Panc1 (cell line): ENCODE measurements around the gene LRRC25. TPM values are rescaled to one million over a fixed set of nuclear protein-coding genes. Genes with fewer than 3 reads are reported as not detected.

ENCODE experiments used
- ATAC-seq: fragments of 200-7000 bp; cut with Tn5 transposase; 2 replicates; pipeline ENCODE4 v1.9.1; 2020; ENCODE audit warnings: mild to moderate bottlenecking, moderate library complexity
- BruUV-seq: library from RNA; stranded (reverse); fragments of 400-500 nt; replicated peaks from 2 replicates; lab custom pipeline; 2021; lab: Mats Ljungman, UMichigan
- CTCF ChIA-PET: fragments of 300-600 bp; sonication (Branson Sonifier 250); formaldehyde crosslinking; loops from one replicate; lab custom pipeline; 2022; ENCODE audit warnings: antibody characterized with exemption; lab: Charles Lee
- POLR2A ChIA-PET: fragments of 300-600 bp; sonication (Branson Sonifier 250); formaldehyde crosslinking; loops from one replicate; lab custom pipeline; 2022; ENCODE audit warnings: antibody characterized with exemption; lab: Charles Lee
- DNase-seq: peaks from one replicate; pipeline ENCODE4 v3.0.0-alpha.2; 2010; ENCODE audit warnings: low read depth, low spot score
- H3K27ac ChIP-seq: 2 replicates; pipeline ENCODE4 v1.5.1; 2011; ENCODE audit warnings: mild to moderate bottlenecking, low read length, inconsistent platforms
- H3K27me3 ChIP-seq: fragments of 200-500 bp; sonication (Bioruptor generic); 2 replicates; pipeline ENCODE4 v1.6.0; 2014; ENCODE audit warnings: low read length, inconsistent platforms; ENCODE audit not compliant: control insufficient read depth, insufficient read depth
- H3K36me3 ChIP-seq: fragments of 200-500 bp; sonication (Bioruptor generic); 2 replicates; pipeline ENCODE4 v1.5.1; 2014; ENCODE audit warnings: inconsistent platforms, mild to moderate bottlenecking, low read length, moderate library complexity; ENCODE audit not compliant: control insufficient read depth, insufficient read depth
- H3K4me1 ChIP-seq: 2 replicates; pipeline ENCODE4 v1.5.1; 2011; ENCODE audit warnings: inconsistent platforms, mild to moderate bottlenecking, low read length, moderate library complexity; ENCODE audit not compliant: control insufficient read depth, insufficient read depth
- H3K4me3 ChIP-seq, 2 experiments: 2 replicates each; pipeline ENCODE4 v1.5.1; 2011 to 2012; ENCODE audit warnings: low read depth in 2 of 2, low read length in 2 of 2, mild to moderate bottlenecking in 2 of 2, inconsistent platforms in 1 of 2, moderate library complexity in 1 of 2
- H3K9me3 ChIP-seq: fragments of 200-500 bp; sonication (Bioruptor generic); 2 replicates; pipeline ENCODE4 v1.5.1; 2014; ENCODE audit warnings: low read depth, mild to moderate bottlenecking, inconsistent platforms, low read length, moderate library complexity; ENCODE audit not compliant: control insufficient read depth, insufficient read depth
- CTCF ChIP-seq: fragments of 450-650 bp; IDR thresholded peaks from 2 replicates; pipeline ENCODE4 v1.5.1; 2017; ENCODE audit warnings: mild to moderate bottlenecking
- POLR2AphosphoS5 ChIP-seq: IDR thresholded peaks from 2 replicates; pipeline ENCODE4 v1.6.1; 2012; ENCODE audit warnings: mild to moderate bottlenecking, low read depth, low read length, moderate library complexity
- REST ChIP-seq, 2 experiments: IDR thresholded peaks; 2 replicates each; pipeline ENCODE4 v1.6.1; 2011 to 2012; ENCODE audit warnings: low read depth in 2 of 2, control low read depth in 1 of 2, low read length in 1 of 2, mild to moderate bottlenecking in 1 of 2, moderate library complexity in 1 of 2; ENCODE audit not compliant: insufficient read depth in 1 of 2
- SIN3A ChIP-seq: IDR thresholded peaks from 2 replicates; pipeline ENCODE4 v1.6.1; 2012; ENCODE audit warnings: low read depth, mild to moderate bottlenecking, low read length, moderate library complexity, borderline replicate concordance; ENCODE audit not compliant: insufficient read depth
- TCF7L2 ChIP-seq: IDR thresholded peaks from 2 replicates; pipeline ENCODE4 v1.6.1; 2011; ENCODE audit warnings: mild to moderate bottlenecking, low read depth, low read length, inconsistent platforms
- in situ Hi-C: cut with HindIII; loops from 2 replicates; pipeline ENCODE4 v1.10.0; 2016; ENCODE audit warnings: low sequenced_read_pairs, low pct_unique_long_range_greater_than_20kb
- intact Hi-C: fragments of 100-400 bp; cut with micrococcal nuclease; formaldehyde crosslinking; loops from one replicate; pipeline ENCODE4 v1.10.0; 2022; ENCODE audit not compliant: unreplicated experiment
- total RNA-seq: library from RNA; stranded (reverse); gene quantifications from one replicate; pipeline ENCODE4 v1.2.1, GENCODE V29; 2021; ENCODE audit not compliant: unreplicated experiment

The LRRC25 gene
- total RNA-seq, 1 experiment from 2014 or later = 0.15 TPM

- TF ChIP-seq TCF7L2 = no peak
- no peak for TF ChIP-seq SIN3A
- no peak for TF ChIP-seq POLR2AphosphoS5
- no peak for TF ChIP-seq CTCF
- no peak for TF ChIP-seq REST (IDR thresholded peaks at IDR 0.05; ENCODE audit: insufficient read depth in 1 of 2, low read depth in 2 of 2, low read length in 1 of 2)
- Histone ChIP-seq H3K27ac (peak overlapping the region; percentile 86), H3K9me3 (no peaks in the 10 kb centered on the region), H3K27me3 (no peaks in the 10 kb centered on the region), H3K4me1 (peaks cover 41% of the 10 kb centered on the region), H3K36me3 (peaks cover 2% of the 10 kb centered on the region; the same call in 1 of the 2 replicates), H3K4me3 (peak overlapping the region; percentile 60 to 65)
- CTCF ChIA-PET = no interaction called here
- DNase-seq = no peak
- ATAC-seq = peak; percentile 15
- no TSS peak for BruUV-seq
- POLR2A ChIA-PET = interaction anchor here (0.5 kb wide), 1 partner anchor 38 kb away, joined by 5 read pairs; no protein-coding TSS in a partner anchor
- in situ Hi-C loops (no loop called here), intact Hi-C loops (no loop called here)
These were observed 21.2 kb upstream of the LRRC25 start for GRCh38 chr19:18418483-18419194.

GRCh38 chr19:18418029-18418482 lies 20.6 kb upstream of the LRRC25 start:
- peaks cover 40% of the 10 kb centered on the region for H3K4me1 ChIP-seq
- ChIA-PET POLR2A (interaction anchor here (0.5 to 1.0 kb wide), 3 partner anchors 30 to 136 kb away, joined by 3 to 10 read pairs (median 5); no protein-coding TSS in a partner anchor), CTCF (no interaction called here)
- peak overlapping the region; percentile 86 for H3K27ac ChIP-seq
- no peaks in the 10 kb centered on the region for H3K27me3 ChIP-seq
- intact Hi-C loops (no loop called here), in situ Hi-C loops (no loop called here)
- peak overlapping the region; percentile 7 to 60; a peak in 2 of 4 replicates for H3K4me3 ChIP-seq
- no TSS peak for BruUV-seq
- H3K36me3 ChIP-seq = peaks cover 2% of the 10 kb centered on the region; the same call in 1 of the 2 replicates
- DNase-seq = no peak
- H3K9me3 ChIP-seq = no peaks in the 10 kb centered on the region
- no peak for ATAC-seq
- TF ChIP-seq SIN3A (no peak), POLR2AphosphoS5 (no peak), TCF7L2 (no peak), REST (IDR thresholded peaks at IDR 0.05; ENCODE audit: insufficient read depth in 1 of 2, low read depth in 2 of 2, low read length in 1 of 2) (no peak), CTCF (no peak)
